Mucosa of descending colon (tissue), 3 donors: Measurements from ENCODE around the gene TPRKB. TPM values are rescaled to one million over a fixed set of nuclear protein-coding genes. Genes with fewer than 3 reads are reported as not detected.
A peak's percentile ranks its signal among the peaks of the same experiment; 100 is the strongest.
"Not testable (repeated sequence)": the region's sequence is repeated elsewhere in the genome, so short reads cannot be mapped to it uniquely, and the experiment has no call there.

Experiments used
- ATAC-seq: fragments of 200-7000 bp; cut with Tn5 transposase; one replicate; pipeline ENCODE4 v1.9.1; 2020; ENCODE audit warnings: mild to moderate bottlenecking, moderate library complexity
- DNase-seq, 3 donors: peaks; one replicate each; pipeline ENCODE4 v3.0.0-alpha.2; 2020
- H3K36me3 ChIP-seq: fragments of 200-600 bp; one replicate; pipeline ENCODE4 v1.8.0; 2021; ENCODE audit warnings: low read depth, mild to moderate bottlenecking
- H3K4me1 ChIP-seq: fragments of 200-600 bp; one replicate; pipeline ENCODE4 v1.8.0; 2021; ENCODE audit warnings: low read depth, mild to moderate bottlenecking
- H3K4me3 ChIP-seq: fragments of 200-600 bp; one replicate; pipeline ENCODE4 v1.8.0; 2021; ENCODE audit warnings: mild to moderate bottlenecking
- H3K9me3 ChIP-seq: fragments of 200-600 bp; one replicate; pipeline ENCODE4 v1.8.0; 2021; ENCODE audit warnings: mild to moderate bottlenecking
- intact Hi-C, 2 donors: fragments of 100-400 bp; cut with DNase I in 1 of 2; cut with micrococcal nuclease in 1 of 2; formaldehyde crosslinking; loops; one replicate each; pipeline versions ENCODE4 v1.11.0 to v1.11.1; 2022; cut with DNase I, micrococcal nuclease
- long read RNA-seq, 2 donors: library from polyadenylated mRNA; unstranded; transcript quantifications; one replicate each; pipeline ENCODE4 v2.0.0, GENCODE V29; 2019 to 2021
- total RNA-seq, 3 donors: library from RNA; stranded (reverse); fragmentation: NEBNext Ultra II Directional in 2 of 3; extraction: Animal tissue kit (Norgen Biotek cat#: 25700) in 2 of 3; gene quantifications; one replicate each; pipeline versions ENCODE4 v1.2.1 to v1.2.4, GENCODE V29; 2021 to 2023
- TF ChIP-seq, protein P1 (sequence below): fragments of 200-600 bp; IDR thresholded peaks from one replicate; pipeline ENCODE4 v1.8.0; 2022; ENCODE audit warnings: antibody characterized with exemption, mild to moderate bottlenecking
- donor health status: DM: no; HTN: no; CAD: no; lungs with moderate emphysema.
- donor health status: DM: no; HTN: no; CAD: no.
- donor health status: DM: no; HTN: yes; CAD: no.

The TPRKB gene
- total RNA-seq = 10 to 100 TPM; 22.3 to 33.5 (median 23.9) TPM
- long read RNA-seq, donor 1, transcript TPRKB-201 (5 exons, 748 nt) = major isoform, 14 of 27 reads
- long read RNA-seq, donor 1, partial matches to known transcripts = 4 of 27 reads
- long read RNA-seq, donor 1, other reads (novel, unspliced or antisense) = 5 of 27 reads
- long read RNA-seq, donor 2, transcript TPRKB-201 (5 exons, 748 nt) = major isoform, 24 of 58 reads
- long read RNA-seq, donor 2, partial matches to known transcripts = 17 of 58 reads
- long read RNA-seq, donor 2, other reads (novel, unspliced or antisense) = 11 of 58 reads

DNA sequence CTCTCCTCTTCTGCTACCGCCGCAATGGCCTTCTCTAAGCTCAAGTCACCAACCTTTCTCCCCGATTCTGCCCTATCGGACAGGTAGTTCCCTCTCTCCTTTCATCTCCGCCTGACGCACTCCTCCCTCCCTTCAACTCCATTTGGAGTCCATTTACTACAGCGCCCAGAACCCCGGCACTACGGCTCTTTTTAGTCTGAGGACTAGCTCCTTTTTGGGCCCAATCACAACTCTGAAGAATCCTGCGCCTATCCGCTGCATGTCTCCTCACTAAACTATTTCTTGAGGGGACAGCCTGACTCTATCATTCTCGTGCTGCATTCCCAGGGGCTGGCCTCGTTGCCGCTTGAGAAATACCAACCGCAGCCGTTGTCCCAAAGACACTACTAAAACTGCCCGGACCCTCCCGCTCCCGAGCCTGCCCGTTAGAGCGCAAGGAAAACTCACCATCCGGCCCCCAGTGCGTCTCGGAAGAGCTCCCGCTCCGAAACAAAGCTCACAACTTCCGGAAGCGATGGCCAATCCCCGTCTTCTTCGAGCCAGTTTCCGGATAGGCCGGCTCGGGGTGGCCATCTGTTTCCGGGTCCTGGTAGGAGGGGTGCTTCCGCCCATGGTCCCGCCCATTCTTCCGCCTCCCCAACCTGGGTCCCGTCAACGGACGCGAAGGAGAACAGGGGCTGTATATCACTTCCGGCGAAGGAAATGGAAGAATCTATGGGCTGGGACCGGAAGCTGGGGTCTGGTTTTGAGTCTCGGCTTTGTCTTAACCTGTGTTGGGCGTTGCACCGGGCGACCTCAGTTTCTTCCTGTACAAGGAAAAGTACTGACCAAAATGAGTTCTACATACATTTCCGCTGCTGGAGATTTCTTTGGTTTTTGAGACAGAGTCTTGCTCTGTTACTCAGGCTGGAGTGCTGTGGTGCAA lies at the start of gene TPRKB:
Gene TPRKB (minus strand): TSS at position 491 of the 925 bp plus-strand sequence. CDS start 2,776 bp downstream, outside the sequence.
- peaks cover 8% of the 10 kb centered on the region for H3K4me1 ChIP-seq
- DNase-seq = peak; percentile 96 to 98 (median 97)
- no peaks in the 10 kb centered on the region for H3K36me3 ChIP-seq
- no peaks in the 10 kb centered on the region for H3K9me3 ChIP-seq
- TF ChIP-seq, protein P1, sequence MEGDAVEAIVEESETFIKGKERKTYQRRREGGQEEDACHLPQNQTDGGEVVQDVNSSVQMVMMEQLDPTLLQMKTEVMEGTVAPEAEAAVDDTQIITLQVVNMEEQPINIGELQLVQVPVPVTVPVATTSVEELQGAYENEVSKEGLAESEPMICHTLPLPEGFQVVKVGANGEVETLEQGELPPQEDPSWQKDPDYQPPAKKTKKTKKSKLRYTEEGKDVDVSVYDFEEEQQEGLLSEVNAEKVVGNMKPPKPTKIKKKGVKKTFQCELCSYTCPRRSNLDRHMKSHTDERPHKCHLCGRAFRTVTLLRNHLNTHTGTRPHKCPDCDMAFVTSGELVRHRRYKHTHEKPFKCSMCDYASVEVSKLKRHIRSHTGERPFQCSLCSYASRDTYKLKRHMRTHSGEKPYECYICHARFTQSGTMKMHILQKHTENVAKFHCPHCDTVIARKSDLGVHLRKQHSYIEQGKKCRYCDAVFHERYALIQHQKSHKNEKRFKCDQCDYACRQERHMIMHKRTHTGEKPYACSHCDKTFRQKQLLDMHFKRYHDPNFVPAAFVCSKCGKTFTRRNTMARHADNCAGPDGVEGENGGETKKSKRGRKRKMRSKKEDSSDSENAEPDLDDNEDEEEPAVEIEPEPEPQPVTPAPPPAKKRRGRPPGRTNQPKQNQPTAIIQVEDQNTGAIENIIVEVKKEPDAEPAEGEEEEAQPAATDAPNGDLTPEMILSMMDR = no peak
- ATAC-seq = peak; percentile 100
- peak within 1 kb of the TSS; percentile 50 for H3K4me3 ChIP-seq
- intact Hi-C loops = no loop called here

DNA sequence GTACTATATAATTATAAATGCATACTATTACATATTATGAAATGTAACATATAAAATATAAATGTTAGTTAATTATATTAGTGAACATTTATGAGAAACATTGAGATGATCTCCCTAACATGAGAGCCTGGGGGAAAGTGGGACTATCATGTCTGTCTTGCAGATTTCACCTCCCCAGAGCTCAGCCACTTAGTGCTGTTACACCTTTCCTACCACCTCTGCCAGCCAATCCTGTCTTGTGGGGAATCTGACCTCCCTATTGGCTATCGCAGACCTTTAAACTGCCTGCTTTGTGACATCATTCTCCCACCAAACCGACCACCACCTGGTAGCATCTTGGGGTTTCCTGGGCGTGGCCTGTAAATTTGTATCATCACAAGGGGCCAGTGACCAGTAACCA lies 46.7 kb upstream of the TPRKB start, which contains the start of gene C2orf78:
Gene C2orf78 (plus strand): TSS at position 301 of the 400 bp plus-strand sequence. CDS start 127 bp downstream, outside the sequence.
- H3K4me1 ChIP-seq, H3K36me3 ChIP-seq, DNase-seq, H3K4me3 ChIP-seq, ATAC-seq, intact Hi-C loops, H3K9me3 ChIP-seq: not testable (repeated sequence)

DNA sequence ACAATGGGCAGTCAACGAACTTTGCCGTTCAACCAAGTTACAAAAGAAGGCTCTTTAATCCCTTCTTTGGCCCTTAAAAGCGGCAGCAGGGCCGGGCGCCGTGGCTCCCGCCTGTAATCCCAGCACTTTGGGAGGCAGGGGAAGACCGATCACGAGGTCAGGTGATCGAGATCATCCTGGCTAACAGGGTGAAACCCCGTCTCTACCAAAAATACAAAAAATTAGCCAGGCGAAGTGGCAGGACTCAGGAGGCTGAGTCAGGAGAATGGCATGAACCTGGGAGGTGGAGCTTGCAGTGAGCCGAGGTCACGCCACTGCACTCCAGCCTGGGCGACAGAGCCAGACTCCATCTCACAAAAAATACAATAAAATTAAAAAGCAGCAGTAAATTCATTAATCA lies 46.3 kb upstream of the TPRKB start:
- intact Hi-C loops, H3K4me1 ChIP-seq, ATAC-seq, H3K9me3 ChIP-seq, H3K36me3 ChIP-seq, DNase-seq, H3K4me3 ChIP-seq: not testable (repeated sequence)

DNA sequence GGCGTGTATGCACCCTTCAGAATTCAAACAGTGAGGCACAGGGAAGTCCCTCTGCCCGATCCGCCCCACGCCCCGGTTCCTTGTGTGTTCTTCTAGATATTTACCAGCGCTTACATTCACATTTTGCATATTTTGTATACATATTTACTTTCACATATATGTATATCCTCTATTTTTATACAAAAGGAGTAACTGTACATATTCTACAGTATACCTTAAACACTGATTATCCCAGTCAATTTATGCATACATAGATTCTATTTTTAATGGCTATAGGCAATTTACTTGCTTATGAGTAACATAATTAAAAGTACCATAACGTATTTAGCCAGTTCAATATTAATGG lies 43.1 kb upstream of the TPRKB start:
- DNase-seq = no peak
- Histone ChIP-seq H3K4me1 (peaks cover 9% of the 10 kb centered on the region), H3K36me3 (no peaks in the 10 kb centered on the region), H3K9me3 (no peaks in the 10 kb centered on the region), H3K4me3 (peak overlapping the region; percentile 56)
- intact Hi-C loops = no loop called here
- ATAC-seq = no peak
- TF ChIP-seq, protein P1 = no peak

DNA sequence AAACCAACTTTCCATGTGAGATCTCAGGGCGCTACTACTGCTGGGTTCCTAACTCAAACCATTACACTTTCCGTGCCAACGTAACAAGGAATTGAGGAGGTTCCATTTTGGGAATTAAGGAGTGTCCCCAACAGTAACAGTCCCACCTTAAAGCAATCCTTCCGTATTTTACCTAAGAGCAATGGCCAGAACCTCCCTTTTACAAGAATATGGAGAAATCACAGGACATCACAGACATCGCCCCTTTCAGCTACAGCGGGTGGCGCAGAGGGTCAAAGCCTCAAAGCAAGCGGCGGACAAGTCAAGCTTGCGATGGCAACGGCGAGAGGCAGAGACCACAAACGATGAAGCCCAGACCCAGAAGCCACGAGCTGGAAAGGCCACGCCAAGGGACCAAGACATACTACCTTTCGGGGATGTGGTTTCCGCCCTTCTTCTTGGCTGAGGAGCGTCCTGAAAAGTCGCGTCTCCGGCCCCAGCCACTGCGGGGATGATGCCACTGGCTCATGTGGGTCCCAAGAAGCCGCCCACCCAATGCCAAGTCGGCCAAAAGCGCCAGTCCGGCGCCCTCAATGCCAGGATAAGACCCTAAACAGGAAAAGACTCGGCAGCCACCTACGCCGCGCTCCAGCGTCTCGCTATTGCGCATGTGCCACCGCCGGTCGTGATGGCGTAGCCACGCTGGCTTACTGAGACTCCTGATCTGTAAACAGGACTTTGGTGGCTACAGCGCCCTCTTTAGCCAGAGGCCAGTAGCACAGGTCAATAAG lies 42.5 kb upstream of the TPRKB start, which contains the start of gene DUSP11:
Gene DUSP11 (minus strand): TSS at position 637 of the 770 bp plus-strand sequence. CDS start 129 bp downstream, at position 508.
- TF ChIP-seq, protein P1 = peak; percentile 92
- peak; percentile 95 to 100 (median 99) for DNase-seq
- peaks cover 9% of the 10 kb centered on the region for H3K4me1 ChIP-seq
- intact Hi-C loops = no loop called here
- ATAC-seq = peak; percentile 100
- peak within 1 kb of the TSS; percentile 56 for H3K4me3 ChIP-seq
- H3K36me3 ChIP-seq = no peaks in the 10 kb centered on the region
- H3K9me3 ChIP-seq = no peaks in the 10 kb centered on the region

DNA sequence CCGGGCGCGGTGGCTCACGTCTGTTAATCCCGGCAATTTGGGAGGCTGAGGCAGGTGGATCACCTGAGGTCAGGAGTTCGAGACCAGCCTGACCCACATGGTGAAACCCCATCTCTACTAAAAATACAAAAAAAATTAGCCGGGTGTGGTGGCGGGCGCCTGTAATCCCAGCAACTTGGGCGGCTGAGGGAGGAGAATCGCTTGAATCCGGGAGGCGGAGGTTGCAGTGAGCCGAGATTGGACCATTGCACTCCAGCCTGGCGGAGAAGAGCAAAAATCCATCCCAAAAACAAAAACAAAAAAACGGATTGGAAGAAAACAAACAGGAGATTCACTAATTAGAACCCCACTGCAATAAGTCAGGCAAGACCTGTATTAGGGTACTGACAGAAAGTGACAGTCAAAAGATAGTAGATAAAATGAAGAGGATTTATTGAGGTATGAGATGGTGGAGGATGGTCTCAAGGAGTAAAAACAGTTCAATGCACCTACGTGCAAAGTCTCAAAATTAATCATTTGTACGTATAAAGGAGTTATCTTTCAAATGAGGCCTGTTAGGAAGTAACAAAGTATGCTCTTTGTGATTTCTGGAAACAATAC lies 41.8 kb upstream of the TPRKB start:
- H3K4me3 ChIP-seq = peak overlapping the region; percentile 56
- H3K36me3 ChIP-seq, intact Hi-C loops, H3K9me3 ChIP-seq, DNase-seq, ATAC-seq, H3K4me1 ChIP-seq: not testable (repeated sequence)
